H9 (cell line): ENCODE measurements around the gene CLECL1. TPM values are rescaled to one million over a fixed set of nuclear protein-coding genes. Genes with fewer than 3 reads are reported as not detected.

ENCODE experiments used
- DNase-seq: peaks from one replicate; pipeline ENCODE4 v3.0.0-alpha.2; 2017
- H2AFZ ChIP-seq: one replicate; pipeline ENCODE4 v1.6.1; 2013; ENCODE audit warnings: mild to moderate bottlenecking, low read length, control low read depth, moderate library complexity
- H2AK5ac ChIP-seq: 2 replicates; pipeline ENCODE4 v1.6.1; 2013; ENCODE audit warnings: low read length, control low read depth, mixed read lengths; ENCODE audit not compliant: insufficient read length
- H2BK120ac ChIP-seq: one replicate; pipeline ENCODE4 v1.6.1; 2013; ENCODE audit warnings: low read depth, mild to moderate bottlenecking, low read length, control low read depth, inconsistent platforms; ENCODE audit not compliant: poor library complexity, severe bottlenecking
- H2BK12ac ChIP-seq: 2 replicates; pipeline ENCODE4 v1.6.1; 2013; ENCODE audit warnings: low read length, control low read depth, mixed read lengths, low read depth; ENCODE audit not compliant: insufficient read length
- H2BK15ac ChIP-seq: 2 replicates; pipeline ENCODE4 v1.6.1; 2013; ENCODE audit warnings: low read depth, low read length, control low read depth
- H2BK20ac ChIP-seq: one replicate; pipeline ENCODE4 v1.6.1; 2013; ENCODE audit warnings: low read depth, mild to moderate bottlenecking, low read length, control low read depth, inconsistent platforms; ENCODE audit not compliant: poor library complexity, severe bottlenecking
- H2BK5ac ChIP-seq: 2 replicates; pipeline ENCODE4 v1.6.1; 2013; ENCODE audit warnings: low read length, control low read depth, mixed read lengths; ENCODE audit not compliant: insufficient read length
- H3K14ac ChIP-seq: 2 replicates; pipeline ENCODE4 v1.6.1; 2013; ENCODE audit warnings: low read length, control low read depth; ENCODE audit not compliant: insufficient read depth
- H3K18ac ChIP-seq: 2 replicates; pipeline ENCODE4 v1.6.1; 2013; ENCODE audit warnings: low read depth, mild to moderate bottlenecking, mixed read lengths, low read length, control low read depth; ENCODE audit not compliant: insufficient read length
- H3K23ac ChIP-seq: 2 replicates; pipeline ENCODE4 v1.6.1; 2013; ENCODE audit warnings: low read length, control low read depth, mixed read lengths, low read depth; ENCODE audit not compliant: insufficient read length
- H3K23me2 ChIP-seq: 2 replicates; pipeline ENCODE4 v1.6.1; 2013; ENCODE audit warnings: low read depth, mild to moderate bottlenecking, mixed read lengths, low read length, control low read depth; ENCODE audit not compliant: insufficient read length, poor library complexity, severe bottlenecking
- H3K27ac ChIP-seq: 2 replicates; pipeline ENCODE4 v1.5.1; 2013; ENCODE audit warnings: low read length, control low read depth, mixed read lengths, low read depth; ENCODE audit not compliant: insufficient read length
- H3K27me3 ChIP-seq: 2 replicates; pipeline ENCODE4 v1.6.1; 2013; ENCODE audit warnings: low read length, control low read depth, inconsistent platforms; ENCODE audit not compliant: insufficient read depth
- H3K4ac ChIP-seq: 2 replicates; pipeline ENCODE4 v1.6.1; 2013; ENCODE audit warnings: low read depth, mild to moderate bottlenecking, control low read depth, inconsistent platforms, low read length, moderate library complexity
- H3K4me1 ChIP-seq: 2 replicates; pipeline ENCODE4 v1.6.1; 2013; ENCODE audit warnings: low read length, control low read depth, inconsistent platforms; ENCODE audit not compliant: insufficient read depth
- H3K4me2 ChIP-seq: 2 replicates; pipeline ENCODE4 v1.6.1; 2013; ENCODE audit warnings: low read length, control low read depth, mixed read lengths; ENCODE audit not compliant: insufficient read length, insufficient read depth
- H3K56ac ChIP-seq: 2 replicates; pipeline ENCODE4 v1.6.1; 2013; ENCODE audit warnings: low read depth, mild to moderate bottlenecking, mixed read lengths, low read length, control low read depth; ENCODE audit not compliant: insufficient read length
- H3K79me1 ChIP-seq: 2 replicates; pipeline ENCODE4 v1.6.1; 2013; ENCODE audit warnings: low read depth, mild to moderate bottlenecking, moderate library complexity, low read length, control low read depth, inconsistent platforms; ENCODE audit not compliant: insufficient read depth, poor library complexity, severe bottlenecking
- H3K79me2 ChIP-seq: 2 replicates; pipeline ENCODE4 v1.6.1; 2013; ENCODE audit warnings: low read length, control low read depth, inconsistent platforms; ENCODE audit not compliant: insufficient read depth
- H3K9ac ChIP-seq: 2 replicates; pipeline ENCODE4 v1.6.1; 2013; ENCODE audit warnings: low read length, control low read depth, mixed read lengths; ENCODE audit not compliant: insufficient read length; ENCODE audit errors: extremely low read depth
- H3K9me3 ChIP-seq: one replicate; pipeline ENCODE4 v1.6.1; 2013; ENCODE audit warnings: low read depth, low read length, inconsistent platforms; ENCODE audit not compliant: control insufficient read depth
- H3T11ph ChIP-seq: one replicate; pipeline ENCODE4 v1.6.1; 2013; ENCODE audit warnings: mild to moderate bottlenecking, low read length, control low read depth, inconsistent platforms
- H4K20me1 ChIP-seq: one replicate; pipeline ENCODE4 v1.6.1; 2013; ENCODE audit not compliant: control insufficient read depth, insufficient read length, insufficient read depth
- H4K5ac ChIP-seq: 2 replicates; pipeline ENCODE4 v1.6.1; 2013; ENCODE audit warnings: low read depth, mild to moderate bottlenecking, mixed read lengths, low read length, control low read depth; ENCODE audit not compliant: insufficient read length
- H4K8ac ChIP-seq: replicated peaks from 2 replicates; pipeline ENCODE4 v1.6.1; 2013; ENCODE audit warnings: low read length, control low read depth, mixed read lengths, low read depth; ENCODE audit not compliant: insufficient read length
- H4K91ac ChIP-seq: 2 replicates; pipeline ENCODE4 v1.6.1; 2013; ENCODE audit warnings: low read depth, mild to moderate bottlenecking, moderate library complexity, mixed read lengths, low read length, control low read depth; ENCODE audit not compliant: insufficient read length
- H3K27ac Mint-ChIP-seq, 3 experiments: 2 replicates in 2 of 3; 3 replicates in 1 of 3; pipeline ENCODE4 v1.8.0; 2020 to 2021; ENCODE audit warnings: mixed read lengths in 3 of 3, mild to moderate bottlenecking in 1 of 3, moderate library complexity in 1 of 3
- H3K27me3 Mint-ChIP-seq: 2 replicates; pipeline ENCODE4 v1.8.0; 2021; ENCODE audit warnings: low read depth, mild to moderate bottlenecking, moderate library complexity, mixed read lengths
- H3K36me3 Mint-ChIP-seq, 3 experiments: 2 replicates in 2 of 3; 3 replicates in 1 of 3; pipeline ENCODE4 v1.8.0; 2020 to 2021; ENCODE audit warnings: low read depth in 3 of 3, mixed read lengths in 3 of 3; ENCODE audit not compliant: insufficient read depth in 1 of 3
- H3K4me1 Mint-ChIP-seq, 2 experiments: 2 replicates each; pipeline ENCODE4 v1.8.0; 2020; ENCODE audit warnings: mixed read lengths in 2 of 2
- H3K4me3 Mint-ChIP-seq, 2 experiments: 2 replicates in 1 of 2; 3 replicates in 1 of 2; pipeline ENCODE4 v1.8.0; 2020 to 2021; ENCODE audit warnings: mild to moderate bottlenecking in 2 of 2, mixed read lengths in 2 of 2, moderate library complexity in 1 of 2
- H3K9me3 Mint-ChIP-seq, 2 experiments: 2 replicates in 1 of 2; 3 replicates in 1 of 2; pipeline ENCODE4 v1.8.0; 2020; ENCODE audit warnings: mild to moderate bottlenecking in 2 of 2, mixed read lengths in 2 of 2, moderate library complexity in 1 of 2
- total RNA-seq: library from RNA; stranded (reverse); gene quantifications from 2 replicates; pipeline ENCODE4 v1.2.1, GENCODE V29; 2021
- TF ChIP-seq, protein P1 (sequence below): fragments of 200-600 bp; sonication (generic); conservative IDR thresholded peaks from 3 replicates; pipeline ENCODE4 v1.8.0; 2021; ENCODE audit warnings: antibody characterized with exemption, mild to moderate bottlenecking

The CLECL1 gene
- total RNA-seq, 1 experiment from 2014 or later, result not detected

DNA sequence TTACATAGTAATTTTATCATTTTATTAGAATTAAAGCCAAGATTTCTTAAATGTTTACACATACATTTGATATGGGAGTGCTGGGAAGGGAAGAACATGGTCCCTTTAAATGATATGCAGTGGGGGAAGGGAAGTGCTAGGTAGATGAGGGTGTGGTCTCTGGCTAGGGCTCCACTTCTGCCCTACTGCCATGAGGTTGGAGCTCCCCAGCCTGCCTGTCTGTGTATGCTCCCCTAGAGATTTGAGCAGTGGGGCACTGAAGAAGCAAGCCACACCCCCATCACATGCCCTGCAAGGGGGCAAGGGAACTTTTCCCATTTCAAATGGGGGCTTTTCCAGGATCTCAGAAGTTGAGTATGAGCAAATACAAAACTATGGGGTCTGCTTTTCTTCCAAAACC is 25.5 kb downstream of the CLECL1 start:
- no peaks in the 10 kb centered on the region for H3K23me2 ChIP-seq
- H3K27me3 ChIP-seq, result no peaks in the 10 kb centered on the region
- no peak overlapping the region for H3K56ac ChIP-seq
- no peak overlapping the region for H3K9ac ChIP-seq
- H4K20me1 ChIP-seq, result no peaks in the 10 kb centered on the region
- no peak overlapping the region for H3K18ac ChIP-seq
- Mint-ChIP-seq H3K9me3 (peaks cover 18 to 19% of the 10 kb centered on the region in 2 experiments; a peak in 4 of 5 replicates), H3K27me3 (no peaks in the 10 kb centered on the region), H3K4me1 (peaks cover 4 to 9% of the 10 kb centered on the region in 2 experiments; a peak in 3 of 4 replicates), H3K27ac (no peak overlapping the region), H3K4me3 (no peak overlapping the region), H3K36me3 (peaks cover 0 to 10% (median 5%) of the 10 kb centered on the region in 3 experiments; a peak in 4 of 7 replicates)
- H3T11ph ChIP-seq, result no peak overlapping the region
- H4K91ac ChIP-seq, result no peak overlapping the region
- H4K8ac ChIP-seq, result no peak overlapping the region
- H3K4ac ChIP-seq, result no peak overlapping the region
- no peak overlapping the region for H2BK12ac ChIP-seq
- H3K4me2 ChIP-seq, result no peak overlapping the region
- no peak overlapping the region for H3K23ac ChIP-seq
- H2AK5ac ChIP-seq, result no peak overlapping the region
- no peak for DNase-seq
- no peak overlapping the region for H3K27ac ChIP-seq
- no peak overlapping the region for H4K5ac ChIP-seq
- TF ChIP-seq, protein P1, sequence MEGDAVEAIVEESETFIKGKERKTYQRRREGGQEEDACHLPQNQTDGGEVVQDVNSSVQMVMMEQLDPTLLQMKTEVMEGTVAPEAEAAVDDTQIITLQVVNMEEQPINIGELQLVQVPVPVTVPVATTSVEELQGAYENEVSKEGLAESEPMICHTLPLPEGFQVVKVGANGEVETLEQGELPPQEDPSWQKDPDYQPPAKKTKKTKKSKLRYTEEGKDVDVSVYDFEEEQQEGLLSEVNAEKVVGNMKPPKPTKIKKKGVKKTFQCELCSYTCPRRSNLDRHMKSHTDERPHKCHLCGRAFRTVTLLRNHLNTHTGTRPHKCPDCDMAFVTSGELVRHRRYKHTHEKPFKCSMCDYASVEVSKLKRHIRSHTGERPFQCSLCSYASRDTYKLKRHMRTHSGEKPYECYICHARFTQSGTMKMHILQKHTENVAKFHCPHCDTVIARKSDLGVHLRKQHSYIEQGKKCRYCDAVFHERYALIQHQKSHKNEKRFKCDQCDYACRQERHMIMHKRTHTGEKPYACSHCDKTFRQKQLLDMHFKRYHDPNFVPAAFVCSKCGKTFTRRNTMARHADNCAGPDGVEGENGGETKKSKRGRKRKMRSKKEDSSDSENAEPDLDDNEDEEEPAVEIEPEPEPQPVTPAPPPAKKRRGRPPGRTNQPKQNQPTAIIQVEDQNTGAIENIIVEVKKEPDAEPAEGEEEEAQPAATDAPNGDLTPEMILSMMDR, result no peak
- H2BK5ac ChIP-seq, result no peak overlapping the region
- H2BK15ac ChIP-seq, result no peak overlapping the region
- no peak overlapping the region for H2BK120ac ChIP-seq
- no peaks in the 10 kb centered on the region for H3K9me3 ChIP-seq
- H3K79me1 ChIP-seq, result no peaks in the 10 kb centered on the region
- no peaks in the 10 kb centered on the region for H3K79me2 ChIP-seq
- H2BK20ac ChIP-seq, result no peak overlapping the region
- no peak overlapping the region for H2AFZ ChIP-seq
- H3K4me1 ChIP-seq, result no peaks in the 10 kb centered on the region
- H3K14ac ChIP-seq, result no peak overlapping the region
